K562 treated with DMSO at 1 percent for 24 hours (cell line): ENCODE measurements around the gene TKTL1. TPM values are rescaled to one million over a fixed set of nuclear protein-coding genes. Genes with fewer than 3 reads are reported as not detected.

Experiments used
- total RNA-seq: library from RNA; unstranded; fragments of 300-600 nt; gene quantifications from 2 replicates; pipeline ENCODE4 v1.2.3, GENCODE V29; 2022; ENCODE audit warnings: low read depth; ENCODE audit not compliant: insufficient read depth

TKTL1 gene, protein sequence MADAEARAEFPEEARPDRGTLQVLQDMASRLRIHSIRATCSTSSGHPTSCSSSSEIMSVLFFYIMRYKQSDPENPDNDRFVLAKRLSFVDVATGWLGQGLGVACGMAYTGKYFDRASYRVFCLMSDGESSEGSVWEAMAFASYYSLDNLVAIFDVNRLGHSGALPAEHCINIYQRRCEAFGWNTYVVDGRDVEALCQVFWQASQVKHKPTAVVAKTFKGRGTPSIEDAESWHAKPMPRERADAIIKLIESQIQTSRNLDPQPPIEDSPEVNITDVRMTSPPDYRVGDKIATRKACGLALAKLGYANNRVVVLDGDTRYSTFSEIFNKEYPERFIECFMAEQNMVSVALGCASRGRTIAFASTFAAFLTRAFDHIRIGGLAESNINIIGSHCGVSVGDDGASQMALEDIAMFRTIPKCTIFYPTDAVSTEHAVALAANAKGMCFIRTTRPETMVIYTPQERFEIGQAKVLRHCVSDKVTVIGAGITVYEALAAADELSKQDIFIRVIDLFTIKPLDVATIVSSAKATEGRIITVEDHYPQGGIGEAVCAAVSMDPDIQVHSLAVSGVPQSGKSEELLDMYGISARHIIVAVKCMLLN
- total RNA-seq: 2.7 and 2.9 TPM in 2 replicates

DNA sequence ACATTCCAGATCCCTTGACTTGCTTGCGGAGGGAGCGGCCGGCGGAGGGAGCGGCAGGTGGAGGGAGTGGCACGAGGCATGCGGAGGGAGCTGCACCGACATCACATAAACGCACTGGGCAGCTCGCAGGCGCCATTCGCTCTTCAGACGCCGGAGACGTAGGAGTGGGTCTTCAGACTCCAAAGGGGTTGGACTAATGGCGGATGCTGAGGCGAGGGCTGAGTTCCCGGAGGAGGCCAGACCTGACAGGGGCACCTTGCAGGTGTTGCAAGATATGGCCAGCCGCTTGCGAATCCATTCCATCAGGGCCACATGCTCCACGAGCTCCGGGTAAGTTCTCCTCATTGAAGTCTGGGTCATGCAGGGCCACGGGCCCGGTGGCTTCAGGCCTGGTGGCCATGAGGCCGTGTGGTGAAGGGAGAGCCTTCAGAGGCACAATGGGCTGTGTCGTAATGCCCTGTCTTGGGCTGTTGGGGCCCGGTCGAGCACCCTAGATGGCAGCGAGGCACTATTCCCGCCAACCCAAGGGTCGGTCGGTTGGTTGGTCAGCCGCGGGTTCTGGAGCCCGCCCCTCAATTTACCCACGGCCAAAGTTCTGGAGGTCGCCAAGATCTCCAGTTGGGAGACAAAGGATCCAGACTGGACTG lies at the start of gene TKTL1:
TKTL1 (plus strand) TSS at position 132 of the 647 bp plus-strand sequence; CDS start at position 197, 65 bp downstream.

DNA sequence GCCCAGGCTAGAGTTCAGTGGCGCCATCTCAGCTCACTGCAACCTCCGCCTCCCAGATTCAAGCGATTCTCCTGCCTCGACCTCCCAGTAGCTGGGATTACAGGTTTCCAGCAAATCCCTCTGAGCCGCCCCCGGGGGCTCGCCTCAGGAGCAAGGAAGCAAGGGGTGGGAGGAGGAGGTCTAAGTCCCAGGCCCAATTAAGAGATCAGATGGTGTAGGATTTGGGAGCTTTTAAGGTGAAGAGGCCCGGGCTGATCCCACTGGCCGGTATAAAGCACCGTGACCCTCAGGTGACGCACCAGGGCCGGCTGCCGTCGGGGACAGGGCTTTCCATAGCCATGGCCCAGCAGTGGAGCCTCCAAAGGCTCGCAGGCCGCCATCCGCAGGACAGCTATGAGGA lies 38.3 kb upstream of the TKTL1 start, which contains the start of gene OPN1MW3:
OPN1MW3 (plus strand) TSS at position 301 of the 400 bp plus-strand sequence; CDS start at position 339, 38 bp downstream.

DNA sequence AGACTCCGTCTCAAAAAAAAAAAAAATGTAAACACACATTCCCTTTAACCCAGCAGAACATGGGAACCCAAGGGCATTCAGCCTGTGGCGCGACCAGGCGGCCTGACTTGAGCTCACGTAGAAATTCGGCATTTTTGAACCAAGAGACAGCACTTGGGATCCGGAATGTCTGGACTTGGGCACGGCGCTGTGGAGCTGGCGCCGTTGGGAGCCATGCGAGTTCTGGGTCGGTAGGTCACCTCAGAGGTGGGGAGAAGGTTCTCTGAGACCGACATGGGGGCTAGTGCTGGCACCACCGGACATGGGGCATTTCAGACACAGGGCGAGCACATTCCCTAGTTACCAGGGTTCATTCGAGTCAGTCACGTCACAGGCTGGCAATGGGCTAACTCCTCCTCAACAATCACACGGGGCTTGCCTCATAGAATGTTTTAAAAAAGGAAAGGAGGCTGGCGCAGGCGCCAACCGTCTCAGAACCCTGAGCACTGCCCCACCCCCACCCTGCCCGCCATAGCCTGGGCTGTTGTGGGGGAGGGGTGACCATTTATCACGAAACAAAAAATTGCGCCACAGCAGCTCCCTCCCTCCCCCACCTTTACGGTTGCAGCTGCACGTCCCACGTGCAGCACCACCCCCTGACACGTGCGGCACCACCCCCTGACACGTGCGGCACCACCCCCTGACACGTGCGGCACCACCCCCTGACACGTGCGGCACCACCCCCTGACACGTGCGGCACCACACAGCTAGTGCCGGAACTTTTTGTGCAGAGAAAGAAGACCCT lies 612 bp upstream of the TKTL1 start, which contains the start of gene TEX28:
TEX28 (minus strand) TSS at position 334 of the 784 bp plus-strand sequence. CDS start 3,007 bp downstream, outside the sequence.

DNA sequence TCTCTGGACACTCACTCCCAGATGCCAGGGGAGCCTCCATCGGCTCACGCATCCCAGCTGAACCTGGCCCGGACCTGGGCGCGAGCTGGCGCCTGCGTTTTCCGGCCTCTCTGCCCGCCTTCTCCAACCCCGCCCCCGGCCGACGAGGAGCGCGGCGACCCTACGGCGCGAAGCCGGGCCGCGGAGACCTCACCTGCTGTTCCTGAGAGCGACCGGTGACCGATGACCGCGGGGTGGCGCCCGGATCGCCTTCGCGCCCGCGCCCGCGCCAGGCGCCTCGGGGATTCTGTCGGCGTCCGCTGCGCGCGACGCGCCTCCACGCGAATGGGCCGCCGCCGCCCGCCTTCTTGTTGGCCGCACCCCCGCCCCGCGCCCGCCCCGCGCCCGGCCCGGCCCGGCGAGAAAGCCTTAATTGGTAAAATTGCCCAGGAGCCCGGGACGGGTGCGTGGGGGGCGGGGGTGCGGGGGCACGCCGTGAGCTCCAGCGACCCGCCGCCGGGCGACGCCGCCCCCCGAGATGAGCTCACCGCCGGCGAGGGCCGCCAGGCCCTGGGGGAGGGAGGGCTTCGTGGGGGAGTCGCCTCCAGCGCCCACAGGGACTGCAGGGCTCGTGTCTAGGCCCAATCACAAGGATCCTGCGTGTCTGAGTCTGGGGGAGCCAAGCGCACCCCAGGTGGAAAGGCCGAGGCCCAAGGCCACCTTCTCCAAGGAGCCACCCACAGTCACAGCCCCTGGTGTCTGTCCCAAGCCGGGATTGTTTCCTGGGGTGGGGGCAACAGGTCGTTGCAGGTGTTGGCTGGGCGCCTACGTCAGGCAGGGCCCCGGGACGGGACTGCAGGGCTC lies 78.9 kb downstream of the TKTL1 start, which contains the start of gene FLNA:
FLNA (minus strand) TSS at position 322 of the 843 bp plus-strand sequence. CDS start 3,389 bp downstream, outside the sequence.

DNA sequence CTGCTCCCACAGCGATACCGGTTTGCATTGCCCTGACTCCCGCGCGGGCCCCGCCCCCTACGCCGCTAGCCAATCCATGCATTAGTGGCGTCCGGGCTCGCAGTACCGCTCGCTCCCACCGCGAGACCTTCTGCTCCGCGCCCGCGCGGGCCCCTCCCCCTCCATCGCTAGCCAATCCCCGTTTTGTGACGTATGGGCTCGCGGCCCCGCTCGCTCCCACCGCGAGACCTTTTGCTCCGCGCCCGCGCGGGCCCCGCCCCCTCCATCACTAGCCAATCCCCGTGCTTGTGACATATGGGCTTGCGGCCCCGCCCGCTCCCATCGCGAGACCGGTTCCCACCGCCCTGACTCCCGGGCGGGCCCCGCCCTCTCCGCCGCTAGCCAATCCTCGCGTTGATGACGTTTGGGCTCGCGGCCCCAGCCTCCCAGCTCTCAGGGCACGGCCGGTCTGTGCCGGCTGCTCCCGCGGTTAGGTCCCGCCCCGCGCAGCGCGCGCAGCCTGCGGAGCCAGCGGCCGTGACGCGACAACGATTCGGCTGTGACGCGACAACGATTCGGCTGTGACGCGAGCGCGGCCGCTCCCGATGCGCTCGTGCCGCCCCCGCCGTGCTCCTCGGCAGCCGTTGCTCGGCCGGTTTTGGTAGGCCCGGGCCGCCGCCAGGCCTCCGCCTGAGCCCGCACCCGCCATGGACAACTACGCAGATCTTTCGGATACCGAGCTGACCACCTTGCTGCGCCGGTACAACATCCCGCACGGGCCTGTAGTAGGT lies 83.4 kb downstream of the TKTL1 start, which contains the start of gene EMD:
EMD (plus strand) TSS at position 497 of the 770 bp plus-strand sequence; CDS start at position 687, 190 bp downstream.

Other genes starting within 250 kb of the TKTL1 start
- 38.4 and 41.9 TPM in 2 replicates for gene MECP2, start 198.1 kb upstream of the TKTL1 start, total RNA-seq
- gene OPN1LW, start 151.6 kb upstream of the TKTL1 start, total RNA-seq: not detected in 2 replicates
- gene OPN1MW, start 113.2 kb upstream of the TKTL1 start, total RNA-seq: not detected in 2 replicates
- not detected in 2 replicates for gene OPN1MW2, start 76.0 kb upstream of the TKTL1 start, total RNA-seq
- gene OPN1MW3, start 38.2 kb upstream of the TKTL1 start, total RNA-seq: not detected in 2 replicates
- not detected in 2 replicates for gene TEX28, start 671 bp upstream of the TKTL1 start, total RNA-seq
- gene FLNA, start 78.8 kb downstream of the TKTL1 start, total RNA-seq: 439 and 455 TPM in 2 replicates
- gene EMD, start 83.5 kb downstream of the TKTL1 start, total RNA-seq: 91.3 and 103 TPM in 2 replicates
- 11,901 and 12,258 TPM in 2 replicates for gene RPL10, start 102.6 kb downstream of the TKTL1 start, total RNA-seq
- 33.9 and 36.1 TPM in 2 replicates for gene DNASE1L1, start 113.5 kb downstream of the TKTL1 start, total RNA-seq
- 50.3 and 60.2 TPM in 2 replicates for gene TAFAZZIN, start 115.7 kb downstream of the TKTL1 start, total RNA-seq
- gene ATP6AP1, start 132.9 kb downstream of the TKTL1 start, total RNA-seq: 233 TPM in 2 replicates
- 124 and 126 TPM in 2 replicates for gene GDI1, start 141.4 kb downstream of the TKTL1 start, total RNA-seq
- 212 and 228 TPM in 2 replicates for gene FAM50A, start 148.3 kb downstream of the TKTL1 start, total RNA-seq
- 9.9 and 11.4 TPM in 2 replicates for gene PLXNA3, start 162.5 kb downstream of the TKTL1 start, total RNA-seq
- 276 and 296 TPM in 2 replicates for gene LAGE3, start 183.5 kb downstream of the TKTL1 start, total RNA-seq
- gene UBL4A, start 190.8 kb downstream of the TKTL1 start, total RNA-seq: 85.5 and 100 TPM in 2 replicates
- gene SLC10A3, start 194.8 kb downstream of the TKTL1 start, total RNA-seq: 53.6 and 59.5 TPM in 2 replicates
- 134 and 149 TPM in 2 replicates for gene FAM3A, start 220.4 kb downstream of the TKTL1 start, total RNA-seq